Endothelial cell of umbilical vein (primary cell): ENCODE data around the gene IRX3. TPM values are rescaled to one million over a fixed set of nuclear protein-coding genes. Genes with fewer than 3 reads are reported as not detected.

Experiments
- BruUV-seq: library from RNA; stranded (reverse); fragments of 400-500 nt; replicated peaks from 2 replicates; lab custom pipeline; 2021; lab: Mats Ljungman, UMichigan
- CTCF ChIA-PET: fragments of 300-600, 350-600 bp; sonication (Branson Sonifier 250); formaldehyde crosslinking; loops from one replicate; lab custom pipeline; 2021; ENCODE audit warnings: antibody characterized with exemption, inconsistent platforms; lab: Charles Lee
- POLR2A ChIA-PET: fragments of 300-600, 350-600 bp; sonication (Branson Sonifier 250); formaldehyde crosslinking; loops from one replicate; lab custom pipeline; 2021; ENCODE audit warnings: antibody characterized with exemption, inconsistent platforms; lab: Charles Lee
- DNase-seq: peaks from one replicate; pipeline ENCODE4 v3.0.0-alpha.2; 2011; ENCODE audit warnings: low read depth, low spot score
- FAIRE-seq: peaks from 2 replicates; lab custom pipeline; 2011; peaks lifted over from hg19 to GRCh38; lab: Jason Lieb, UNC
- H2AFZ ChIP-seq: 2 replicates; pipeline ENCODE4 v1.6.0; 2012; ENCODE audit warnings: low read depth, low read length, control low read depth, inconsistent platforms
- H3K27ac ChIP-seq: 2 replicates; pipeline ENCODE4 v1.5.1; 2011; ENCODE audit warnings: low read depth, mild to moderate bottlenecking, control low read depth, low read length, moderate library complexity; ENCODE audit not compliant: insufficient read depth
- H3K27me3 ChIP-seq, 2 experiments: 2 replicates each; pipeline versions ENCODE4 v1.6.0 to v1.6.1; 2011; ENCODE audit warnings: low read length in 2 of 2, mixed read lengths in 1 of 2; ENCODE audit not compliant: control insufficient read depth in 2 of 2, insufficient read depth in 2 of 2
- H3K36me3 ChIP-seq, 2 experiments: 2 replicates in 1 of 2; 3 replicates in 1 of 2; pipeline ENCODE4 v1.5.1; 2011; ENCODE audit warnings: low read length in 2 of 2, mild to moderate bottlenecking in 1 of 2, moderate library complexity in 1 of 2; ENCODE audit not compliant: control insufficient read depth in 2 of 2, insufficient read depth in 2 of 2; ENCODE audit errors: extremely low read depth in 1 of 2
- H3K4me1 ChIP-seq: 3 replicates; pipeline ENCODE4 v1.5.1; 2011; ENCODE audit warnings: mild to moderate bottlenecking, low read length; ENCODE audit not compliant: control insufficient read depth, insufficient read depth; ENCODE audit errors: extremely low read depth
- H3K4me2 ChIP-seq: 2 replicates; pipeline ENCODE4 v1.6.1; 2011; ENCODE audit warnings: low read length, control low read depth, mixed read lengths; ENCODE audit not compliant: insufficient read depth
- H3K4me3 ChIP-seq, 3 experiments: fragments of 200-600 bp in 1 of 3; sonication (generic), shearing (Covaris generic) in 1 of 3; replicated peaks in 1 of 3; 2 replicates each; pipeline ENCODE4 v1.5.1; 2011 to 2016; ENCODE audit warnings: control low read depth in 3 of 3, low read length in 3 of 3, mild to moderate bottlenecking in 2 of 3, inconsistent platforms in 1 of 3, low read depth in 1 of 3, moderate library complexity in 1 of 3; ENCODE audit not compliant: insufficient read depth in 1 of 3
- H3K79me2 ChIP-seq: 2 replicates; pipeline ENCODE4 v1.6.0; 2012; ENCODE audit warnings: low read length, inconsistent platforms; ENCODE audit not compliant: control insufficient read depth, insufficient read depth
- H3K9ac ChIP-seq: replicated peaks from 2 replicates; pipeline ENCODE3; 2011; ENCODE audit warnings: low read length, control low read depth; ENCODE audit not compliant: insufficient read depth; ENCODE audit errors: extremely low read depth
- H3K9me1 ChIP-seq: replicated peaks from 3 replicates; pipeline ENCODE4 v1.6.0; 2011; ENCODE audit warnings: mild to moderate bottlenecking, low read length; ENCODE audit not compliant: control insufficient read depth, insufficient read depth; ENCODE audit errors: extremely low read depth
- H3K9me3 ChIP-seq: replicated peaks from 2 replicates; pipeline ENCODE4 v1.5.1; 2012; ENCODE audit warnings: low read length, inconsistent platforms; ENCODE audit not compliant: control insufficient read depth, insufficient read depth
- H4K20me1 ChIP-seq: replicated peaks from 2 replicates; pipeline ENCODE3; 2011; ENCODE audit warnings: mild to moderate bottlenecking, low read length; ENCODE audit not compliant: control insufficient read depth, insufficient read depth; ENCODE audit errors: extremely low read depth
- EZH2 ChIP-seq: IDR thresholded peaks from 2 replicates; pipeline ENCODE4 v1.6.1; 2012; ENCODE audit warnings: borderline replicate concordance, low read depth, mild to moderate bottlenecking, moderate library complexity, low read length, inconsistent platforms; ENCODE audit not compliant: severe bottlenecking
- FOS ChIP-seq: IDR thresholded peaks from 2 replicates; pipeline ENCODE4 v1.6.1; 2011; ENCODE audit warnings: mild to moderate bottlenecking, low read length, moderate library complexity, borderline replicate concordance; ENCODE audit not compliant: insufficient read depth
- GATA2 ChIP-seq: IDR thresholded peaks from 2 replicates; pipeline ENCODE4 v1.7.0; 2011; ENCODE audit warnings: low read depth, mild to moderate bottlenecking, moderate library complexity, mixed read lengths, low read length; ENCODE audit not compliant: insufficient read length, insufficient read depth
- JUN ChIP-seq: IDR thresholded peaks from 2 replicates; pipeline ENCODE4 v1.6.1; 2011; ENCODE audit warnings: borderline replicate concordance, low read depth; ENCODE audit not compliant: insufficient read length, insufficient read depth
- MYC ChIP-seq: IDR thresholded peaks from one replicate; pipeline ENCODE4 v1.6.1; 2011; ENCODE audit warnings: mild to moderate bottlenecking, low read depth, low read length
- POLR2A ChIP-seq: IDR thresholded peaks from 2 replicates; pipeline ENCODE4 v1.6.1; 2012; ENCODE audit warnings: low read depth, mild to moderate bottlenecking, control low read depth, low read length
- POLR2AphosphoS5 ChIP-seq: IDR thresholded peaks from 2 replicates; pipeline ENCODE4 v1.6.1; 2012; ENCODE audit warnings: low read depth, mild to moderate bottlenecking, control low read depth, low read length, moderate library complexity; ENCODE audit not compliant: insufficient read depth
- dilution Hi-C: fragments of 300-500 bp; cut with MboI; formaldehyde crosslinking; loops from one replicate; pipeline ENCODE4 v1.15.0; 2019; ENCODE audit warnings: low sequenced_read_pairs; ENCODE audit not compliant: extremely low pct_ligation_motif_present
- intact Hi-C: fragments of 100-400 bp; cut with micrococcal nuclease; formaldehyde crosslinking; loops from one replicate; pipeline ENCODE4 v1.10.0; 2022
- polyA plus RNA-seq, 4 experiments: library from polyadenylated mRNA; depleted of rRNA in 3 of 4; stranded (reverse) in 3 of 4; unstranded in 1 of 4; fragments of >200 nt; gene quantifications; 2 replicates each; pipeline versions ENCODE4 v1.2.1 to v1.2.3, GENCODE V29; 2011 to 2012; ENCODE audit warnings: missing spikeins in 1 of 4
- total RNA-seq: library from RNA; stranded (reverse); gene quantifications from 2 replicates; pipeline ENCODE4 v1.2.3, GENCODE V29; 2021
- TF ChIP-seq, protein P1 (sequence below): IDR thresholded peaks from 2 replicates; pipeline ENCODE4 v1.6.1; 2011; ENCODE audit not compliant: insufficient read depth, insufficient read length
- TF ChIP-seq, protein P2 (sequence below), 2 donors: IDR thresholded peaks; 1 replicate in 1 of 2; 2 replicates in 1 of 2; pipeline ENCODE4 v1.5.1; 2011; ENCODE audit warnings: low read length in 2 of 2, mild to moderate bottlenecking in 2 of 2, moderate library complexity in 2 of 2, control low read depth in 1 of 2, inconsistent platforms in 1 of 2, low read depth in 1 of 2; ENCODE audit not compliant: insufficient read depth in 1 of 2; ENCODE audit errors: extremely low read depth in 1 of 2

The IRX3 gene
- total and polyA plus RNA-seq, 2 donors (not counting 3 experiments of a cell fraction or from before 2014, with no cell fraction given) = not detected

DNA sequence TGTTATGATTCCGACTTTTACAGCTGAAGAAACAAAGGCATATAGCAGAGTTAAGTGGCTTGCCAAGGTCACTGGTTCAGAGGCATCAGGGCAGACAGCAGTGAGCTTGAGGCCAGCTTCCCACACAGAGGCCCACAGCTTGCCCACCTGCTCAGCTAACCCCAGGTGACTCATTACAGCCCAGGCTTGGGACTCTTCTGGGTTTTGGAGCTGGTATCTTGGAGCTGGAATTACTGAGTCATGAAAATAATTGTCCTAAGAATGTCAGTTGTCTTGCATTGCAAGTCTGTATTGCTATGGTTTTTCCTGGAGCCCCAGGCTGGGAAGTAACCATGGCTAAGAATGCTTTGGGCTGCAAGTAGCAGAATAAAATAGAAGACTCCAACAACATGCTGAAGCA, 32.4 kb upstream of the IRX3 start:
- DNase-seq = no peak
- CTCF ChIA-PET = no interaction called here

More for the DNA sequence above, 32.4 kb upstream of the IRX3 start:
- FAIRE-seq = no peak
- no peak overlapping the region for H3K4me3 ChIP-seq
- H3K4me1 ChIP-seq = no peaks in the 10 kb centered on the region
- POLR2A ChIA-PET = no interaction called here
- intact Hi-C loops (no loop called here), dilution Hi-C loops (no loop called here)
- H3K4me2 ChIP-seq = no peak overlapping the region
- TF ChIP-seq JUN (no peak), POLR2AphosphoS5 (no peak), POLR2A (no peak), GATA2 (no peak), FOS (no peak), EZH2 (no peak), MYC (no peak)
- TF ChIP-seq, protein P1, sequence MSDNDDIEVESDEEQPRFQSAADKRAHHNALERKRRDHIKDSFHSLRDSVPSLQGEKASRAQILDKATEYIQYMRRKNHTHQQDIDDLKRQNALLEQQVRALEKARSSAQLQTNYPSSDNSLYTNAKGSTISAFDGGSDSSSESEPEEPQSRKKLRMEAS = no peak
- TF ChIP-seq, protein P2, sequence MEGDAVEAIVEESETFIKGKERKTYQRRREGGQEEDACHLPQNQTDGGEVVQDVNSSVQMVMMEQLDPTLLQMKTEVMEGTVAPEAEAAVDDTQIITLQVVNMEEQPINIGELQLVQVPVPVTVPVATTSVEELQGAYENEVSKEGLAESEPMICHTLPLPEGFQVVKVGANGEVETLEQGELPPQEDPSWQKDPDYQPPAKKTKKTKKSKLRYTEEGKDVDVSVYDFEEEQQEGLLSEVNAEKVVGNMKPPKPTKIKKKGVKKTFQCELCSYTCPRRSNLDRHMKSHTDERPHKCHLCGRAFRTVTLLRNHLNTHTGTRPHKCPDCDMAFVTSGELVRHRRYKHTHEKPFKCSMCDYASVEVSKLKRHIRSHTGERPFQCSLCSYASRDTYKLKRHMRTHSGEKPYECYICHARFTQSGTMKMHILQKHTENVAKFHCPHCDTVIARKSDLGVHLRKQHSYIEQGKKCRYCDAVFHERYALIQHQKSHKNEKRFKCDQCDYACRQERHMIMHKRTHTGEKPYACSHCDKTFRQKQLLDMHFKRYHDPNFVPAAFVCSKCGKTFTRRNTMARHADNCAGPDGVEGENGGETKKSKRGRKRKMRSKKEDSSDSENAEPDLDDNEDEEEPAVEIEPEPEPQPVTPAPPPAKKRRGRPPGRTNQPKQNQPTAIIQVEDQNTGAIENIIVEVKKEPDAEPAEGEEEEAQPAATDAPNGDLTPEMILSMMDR (IDR thresholded peaks at IDR 0.05; ENCODE audit: extremely low read depth in 1 of 2, insufficient read depth in 1 of 2, low read depth in 1 of 2, low read length in 2 of 2) = no peak
- no peaks in the 10 kb centered on the region for H3K9me1 ChIP-seq
- H4K20me1 ChIP-seq = no peaks in the 10 kb centered on the region
- H3K27me3 ChIP-seq = no peaks in the 10 kb centered on the region
- no peaks in the 10 kb centered on the region for H3K36me3 ChIP-seq
- no peaks in the 10 kb centered on the region for H3K79me2 ChIP-seq
- no TSS peak for BruUV-seq
- no peak overlapping the region for H2AFZ ChIP-seq
- H3K9me3 ChIP-seq = no peaks in the 10 kb centered on the region
- no peak overlapping the region for H3K9ac ChIP-seq
- no peak overlapping the region for H3K27ac ChIP-seq
